Hepatocyte (in vitro differentiated cells): Measurements from ENCODE around the gene RIMBP2. TPM values are rescaled to one million over a fixed set of nuclear protein-coding genes. Genes with fewer than 3 reads are reported as not detected.

Experiments used
- DNase-seq: peaks from one replicate; pipeline ENCODE4 v3.0.0-alpha.2; 2016; ENCODE audit warnings: low spot score
- H2AFZ ChIP-seq: fragments of 200-600 bp; sonication (generic); 2 replicates; pipeline ENCODE4 v1.6.0; 2016; ENCODE audit warnings: antibody characterized with exemption, mild to moderate bottlenecking
- H3K27ac ChIP-seq: fragments of 200-600 bp; sonication (generic); 2 replicates; pipeline ENCODE4 v1.5.1; 2016; ENCODE audit warnings: mild to moderate bottlenecking
- H3K27me3 ChIP-seq: fragments of 200-600 bp; sonication (generic); 2 replicates; pipeline ENCODE4 v1.6.1; 2016
- H3K36me3 ChIP-seq: fragments of 200-600 bp; sonication (generic); replicated peaks from 2 replicates; pipeline ENCODE4 v1.5.1; 2016; ENCODE audit warnings: low read depth; ENCODE audit not compliant: insufficient read depth
- H3K4me1 ChIP-seq: fragments of 200-600 bp; sonication (generic); 2 replicates; pipeline ENCODE4 v1.5.1; 2016; ENCODE audit warnings: mild to moderate bottlenecking, moderate library complexity; ENCODE audit not compliant: insufficient read depth
- H3K4me2 ChIP-seq: fragments of 200-600 bp; sonication (generic); 2 replicates; pipeline ENCODE4 v1.6.0; 2016
- H3K4me3 ChIP-seq: fragments of 200-600 bp; sonication (generic); 2 replicates; pipeline ENCODE4 v1.5.1; 2016; ENCODE audit warnings: mild to moderate bottlenecking
- H3K79me2 ChIP-seq: fragments of 200-600 bp; sonication (generic); 2 replicates; pipeline ENCODE4 v1.6.0; 2017; ENCODE audit warnings: mild to moderate bottlenecking
- H3K9me2 ChIP-seq: fragments of 200-600 bp; sonication (generic); replicated peaks from 2 replicates; pipeline ENCODE4 v1.6.0; 2017; ENCODE audit warnings: mild to moderate bottlenecking; ENCODE audit not compliant: insufficient read depth
- H3K9me3 ChIP-seq: fragments of 200-600 bp; sonication (generic); 2 replicates; pipeline ENCODE4 v1.5.1; 2016; ENCODE audit warnings: low read depth, mild to moderate bottlenecking
- H4K20me1 ChIP-seq: fragments of 200-600 bp; sonication (generic); 2 replicates; pipeline ENCODE4 v1.6.0; 2016; ENCODE audit warnings: mild to moderate bottlenecking; ENCODE audit not compliant: insufficient read depth, poor library complexity, severe bottlenecking
- CTCF ChIP-seq: fragments of 200-600 bp; sonication (generic); IDR thresholded peaks from 2 replicates; pipeline ENCODE4 v1.5.1; 2016; ENCODE audit warnings: antibody characterized with exemption, mild to moderate bottlenecking; ENCODE audit not compliant: poor library complexity
- EZH2 ChIP-seq: fragments of 200-600 bp; sonication (generic); IDR thresholded peaks from 2 replicates; pipeline ENCODE4 v1.6.1; 2016; ENCODE audit warnings: antibody characterized with exemption, mild to moderate bottlenecking, borderline replicate concordance
- EZH2phosphoT487 ChIP-seq: fragments of 200-600 bp; sonication (generic); IDR thresholded peaks from one replicate; pipeline ENCODE4 v1.6.1; 2018; ENCODE audit warnings: antibody characterized with exemption, mild to moderate bottlenecking, low read depth, moderate library complexity; ENCODE audit not compliant: unreplicated experiment, severe bottlenecking
- WGBS: methylation state at CpG from one replicate; pipeline ENCODE4 v1.1.6; 2016; ENCODE audit warnings: low lambda C conversion rate; ENCODE audit errors: missing lambda C conversion rate; 5-methylcytosine and 5-hydroxymethylcytosine counted together
- polyA plus RNA-seq: library from polyadenylated mRNA; unstranded; fragments of >200 nt; fragmentation: Nextera tagmentation; extraction: Ambion mirVana; gene quantifications from 2 replicates; pipeline ENCODE4 v1.2.1, GENCODE V29; 2016
- total RNA-seq: library from RNA; depleted of rRNA; stranded (reverse); fragments of >200 nt; gene quantifications from 2 replicates; pipeline ENCODE4 v1.2.3, GENCODE V29; 2014

Gene RIMBP2
- total and polyA plus RNA-seq, 2 experiments from 2014 or later, result 2.5 to 4.4 TPM

- WGBS, result 93% methylated on average over 3 of the region's 3 CpGs
- no peak overlapping the region for H2AFZ ChIP-seq
- no peak for TF ChIP-seq CTCF
- no peaks in the 10 kb centered on the region for H4K20me1 ChIP-seq
- no peaks in the 10 kb centered on the region for H3K4me1 ChIP-seq
- no peaks in the 10 kb centered on the region for H3K36me3 ChIP-seq
- no peaks in the 10 kb centered on the region for H3K79me2 ChIP-seq
- DNase-seq, result no peak
- no peak overlapping the region for H3K27ac ChIP-seq
- H3K4me2 ChIP-seq, result no peak overlapping the region
- no peaks in the 10 kb centered on the region for H3K27me3 ChIP-seq
- H3K9me3 ChIP-seq, result no peaks in the 10 kb centered on the region
- no peak overlapping the region for H3K4me3 ChIP-seq
- H3K9me2 ChIP-seq, result no peaks in the 10 kb centered on the region
Observed at GRCh38 chr12:130439250-130439649, 276.8 kb downstream of the RIMBP2 start.

GRCh38 chr12:130438711-130439110, 277.4 kb downstream of the RIMBP2 start:
- H3K9me2 ChIP-seq, result no peaks in the 10 kb centered on the region
- no peak overlapping the region for H3K27ac ChIP-seq
- no peak for DNase-seq
- H3K4me3 ChIP-seq, result no peak overlapping the region
- no peak overlapping the region for H2AFZ ChIP-seq
- no peaks in the 10 kb centered on the region for H3K4me1 ChIP-seq
- H3K4me2 ChIP-seq, result no peak overlapping the region
- 88% methylated on average over 13 of the region's 13 CpGs for WGBS
- no peaks in the 10 kb centered on the region for H3K27me3 ChIP-seq
- TF ChIP-seq EZH2 (no peak), CTCF (no peak), EZH2phosphoT487 (no peak)
- H3K79me2 ChIP-seq, result no peaks in the 10 kb centered on the region
- no peaks in the 10 kb centered on the region for H4K20me1 ChIP-seq
- no peaks in the 10 kb centered on the region for H3K36me3 ChIP-seq
- no peaks in the 10 kb centered on the region for H3K9me3 ChIP-seq

DNA sequence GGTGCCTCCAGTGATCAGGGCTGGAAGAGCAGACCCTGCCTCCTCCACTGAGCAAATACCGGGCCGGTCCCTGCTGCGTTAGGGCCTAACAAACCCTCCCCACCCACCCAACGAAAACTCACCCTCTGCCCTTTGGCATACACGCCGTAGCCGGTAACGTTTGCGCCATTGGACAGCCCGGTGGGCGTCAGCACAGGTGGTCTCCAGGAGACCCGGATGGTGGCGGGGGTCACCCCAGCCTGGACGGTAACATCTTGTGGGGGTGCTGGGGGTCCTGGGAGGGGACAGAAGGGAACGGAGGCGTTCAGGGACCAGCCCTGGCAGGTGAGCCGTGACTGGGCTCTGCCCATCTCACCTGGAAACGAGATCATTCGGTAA, 277.9 kb downstream of the RIMBP2 start:
- no peak for DNase-seq
- Histone ChIP-seq H3K27me3 (no peaks in the 10 kb centered on the region), H3K4me3 (no peak overlapping the region), H3K79me2 (no peaks in the 10 kb centered on the region), H2AFZ (no peak overlapping the region), H3K4me2 (no peak overlapping the region), H3K9me3 (no peaks in the 10 kb centered on the region), H3K4me1 (no peaks in the 10 kb centered on the region), H3K9me2 (no peaks in the 10 kb centered on the region), H3K36me3 (no peaks in the 10 kb centered on the region), H4K20me1 (no peaks in the 10 kb centered on the region), H3K27ac (no peak overlapping the region)
- WGBS, result 89% methylated on average over 16 of the region's 19 CpGs
- no peak for TF ChIP-seq CTCF
- TF ChIP-seq EZH2phosphoT487, result no peak
- TF ChIP-seq EZH2, result no peak

DNA sequence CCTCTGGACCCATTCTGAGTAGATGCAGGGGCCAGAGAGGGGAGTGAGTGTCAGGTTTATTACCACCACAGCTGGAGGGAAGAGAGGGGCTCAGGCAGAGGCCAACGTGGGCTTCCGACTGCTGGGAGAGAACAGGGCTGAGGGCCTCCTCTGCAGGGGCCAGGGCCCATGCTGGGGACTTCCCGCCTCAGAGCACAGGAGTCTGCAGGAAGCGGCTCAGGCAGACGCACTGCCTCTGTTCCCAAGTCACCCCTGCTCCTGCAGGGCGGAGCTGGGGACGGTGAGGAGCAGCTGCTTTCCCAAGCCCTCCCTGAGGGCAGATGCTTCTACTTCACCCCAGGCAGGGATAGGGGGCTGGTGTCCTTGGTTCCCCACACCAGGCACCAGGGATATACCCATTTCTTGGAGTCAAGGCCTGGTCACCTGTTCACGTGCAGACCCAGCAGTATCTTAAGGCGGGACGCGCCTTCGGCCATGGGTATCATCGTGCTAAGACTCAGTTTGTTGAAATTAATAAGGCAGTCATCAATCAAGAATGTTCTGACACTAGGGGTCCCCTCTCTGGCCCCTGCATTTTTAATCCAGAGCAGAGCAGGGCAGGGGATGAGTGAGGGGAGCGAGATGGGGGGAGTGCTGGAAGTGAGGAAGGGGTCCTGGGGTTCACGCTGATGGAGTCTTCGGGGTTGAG, 278.4 kb downstream of the RIMBP2 start:
- WGBS, result 97% methylated on average over 15 of the region's 16 CpGs
- TF ChIP-seq CTCF (no peak), EZH2phosphoT487 (no peak), EZH2 (no peak)
- Histone ChIP-seq H2AFZ (no peak overlapping the region), H3K4me2 (no peak overlapping the region), H3K9me2 (no peaks in the 10 kb centered on the region), H3K79me2 (no peaks in the 10 kb centered on the region), H3K27me3 (no peaks in the 10 kb centered on the region), H3K4me3 (no peak overlapping the region), H3K9me3 (no peaks in the 10 kb centered on the region), H4K20me1 (no peaks in the 10 kb centered on the region), H3K4me1 (no peaks in the 10 kb centered on the region), H3K27ac (no peak overlapping the region), H3K36me3 (no peaks in the 10 kb centered on the region)
- DNase-seq, result no peak
